Activated T-cell treated with anti-CD3 and anti-CD28 coated beads, Interleukin-2, amount 50 U/mL, for 24 hours (primary cell): ENCODE results near the gene SNORC.
"Not testable (repeated sequence)": the region's sequence is repeated elsewhere in the genome, so short reads cannot be mapped to it uniquely, and the experiment has no call there.

Experiments
- DNase-seq: peaks from one replicate; pipeline ENCODE4 v3.0.0-alpha.2; 2020
- H3K27ac Mint-ChIP-seq: 2 replicates; pipeline ENCODE4 v1.8.0; 2020; ENCODE audit warnings: mild to moderate bottlenecking, mixed read lengths
- H3K27me3 Mint-ChIP-seq: 2 replicates; pipeline ENCODE4 v1.8.0; 2020; ENCODE audit warnings: mixed read lengths
- H3K36me3 Mint-ChIP-seq: 2 replicates; pipeline ENCODE4 v1.8.0; 2020; ENCODE audit warnings: low read depth, mixed read lengths
- H3K4me1 Mint-ChIP-seq: 2 replicates; pipeline ENCODE4 v1.8.0; 2020; ENCODE audit warnings: low read depth, mixed read lengths
- H3K4me3 Mint-ChIP-seq: 2 replicates; pipeline ENCODE4 v1.8.0; 2020; ENCODE audit warnings: mild to moderate bottlenecking, moderate library complexity, mixed read lengths
- H3K9me3 Mint-ChIP-seq: 2 replicates; pipeline ENCODE4 v1.8.0; 2020; ENCODE audit warnings: mixed read lengths

Gene SNORC

GRCh38 chr2:232907718-232908085 lies 37.6 kb downstream of the SNORC start:
- Mint-ChIP-seq H3K9me3 (peaks cover 13% of the 10 kb centered on the region), H3K27me3 (peaks cover 20% of the 10 kb centered on the region)
- not testable (repeated sequence) for H3K4me1 Mint-ChIP-seq, DNase-seq, H3K27ac Mint-ChIP-seq, H3K36me3 Mint-ChIP-seq, H3K4me3 Mint-ChIP-seq

- H3K36me3 Mint-ChIP-seq = no peaks in the 10 kb centered on the region
- H3K27ac Mint-ChIP-seq = no peak overlapping the region
- peaks cover 13% of the 10 kb centered on the region for H3K9me3 Mint-ChIP-seq
- H3K4me1 Mint-ChIP-seq = no peaks in the 10 kb centered on the region
- DNase-seq = no peak
- peaks cover 25% of the 10 kb centered on the region for H3K27me3 Mint-ChIP-seq
- H3K4me3 Mint-ChIP-seq = no peak overlapping the region
Observed at GRCh38 chr2:232908695-232909094, 38.6 kb downstream of the SNORC start.

- Mint-ChIP-seq H3K4me1 (no peaks in the 10 kb centered on the region), H3K27ac (no peak overlapping the region), H3K27me3 (peaks cover 33% of the 10 kb centered on the region), H3K4me3 (no peak overlapping the region), H3K36me3 (no peaks in the 10 kb centered on the region), H3K9me3 (peaks cover 13% of the 10 kb centered on the region)
- no peak for DNase-seq
Observed at GRCh38 chr2:232910376-232910775, 40.3 kb downstream of the SNORC start.

GRCh38 chr2:232911712-232912277 lies 41.7 kb downstream of the SNORC start:
- H3K4me3 Mint-ChIP-seq = no peak overlapping the region
- no peaks in the 10 kb centered on the region for H3K36me3 Mint-ChIP-seq
- DNase-seq = no peak
- H3K27ac Mint-ChIP-seq = no peak overlapping the region
- H3K27me3 Mint-ChIP-seq = peaks cover 45% of the 10 kb centered on the region
- no peaks in the 10 kb centered on the region for H3K4me1 Mint-ChIP-seq
- peaks cover 13% of the 10 kb centered on the region for H3K9me3 Mint-ChIP-seq

- H3K4me3 Mint-ChIP-seq = no peak overlapping the region
- peaks cover 54% of the 10 kb centered on the region for H3K27me3 Mint-ChIP-seq
- no peak overlapping the region for H3K27ac Mint-ChIP-seq
Observed at GRCh38 chr2:232913903-232914302, 43.8 kb downstream of the SNORC start.

GRCh38 chr2:232919141-232919540 lies 49.1 kb downstream of the SNORC start:
- Mint-ChIP-seq H3K4me1 (no peaks in the 10 kb centered on the region), H3K27me3 (peaks cover 65% of the 10 kb centered on the region), H3K27ac (no peak overlapping the region), H3K4me3 (no peak overlapping the region), H3K9me3 (no peaks in the 10 kb centered on the region), H3K36me3 (no peaks in the 10 kb centered on the region)
- no peak for DNase-seq

More at GRCh38 chr2:232913903-232914302, 43.8 kb downstream of the SNORC start:
- Mint-ChIP-seq H3K9me3 (peaks cover 13% of the 10 kb centered on the region), H3K36me3 (no peaks in the 10 kb centered on the region), H3K4me1 (no peaks in the 10 kb centered on the region)
- no peak for DNase-seq

- Mint-ChIP-seq H3K4me3 (no peak overlapping the region), H3K36me3 (no peaks in the 10 kb centered on the region), H3K9me3 (peaks cover 4% of the 10 kb centered on the region), H3K27me3 (peaks cover 71% of the 10 kb centered on the region), H3K4me1 (no peaks in the 10 kb centered on the region), H3K27ac (no peak overlapping the region)
- DNase-seq = no peak
Observed at GRCh38 chr2:232920055-232920454, 50.0 kb downstream of the SNORC start.

- Mint-ChIP-seq H3K4me1 (no peaks in the 10 kb centered on the region), H3K27me3 (peaks cover 73% of the 10 kb centered on the region), H3K4me3 (no peak overlapping the region), H3K36me3 (no peaks in the 10 kb centered on the region), H3K9me3 (peaks cover 4% of the 10 kb centered on the region), H3K27ac (no peak overlapping the region)
- DNase-seq = no peak
Observed at GRCh38 chr2:232920760-232921159, 50.7 kb downstream of the SNORC start.

GRCh38 chr2:232924433-232924832 lies 54.4 kb downstream of the SNORC start:
- peaks cover 13% of the 10 kb centered on the region for H3K4me1 Mint-ChIP-seq
- H3K27ac Mint-ChIP-seq = no peak overlapping the region
- no peak for DNase-seq
- H3K36me3 Mint-ChIP-seq = no peaks in the 10 kb centered on the region
- H3K27me3 Mint-ChIP-seq = peaks cover 68% of the 10 kb centered on the region
- peaks cover 4% of the 10 kb centered on the region for H3K9me3 Mint-ChIP-seq
- H3K4me3 Mint-ChIP-seq = no peak overlapping the region

- H3K4me1 Mint-ChIP-seq = peaks cover 20% of the 10 kb centered on the region
- H3K36me3 Mint-ChIP-seq = no peaks in the 10 kb centered on the region
- H3K4me3 Mint-ChIP-seq = no peak overlapping the region
- no peak overlapping the region for H3K27ac Mint-ChIP-seq
- H3K9me3 Mint-ChIP-seq = peaks cover 7% of the 10 kb centered on the region
- no peak for DNase-seq
- peaks cover 68% of the 10 kb centered on the region for H3K27me3 Mint-ChIP-seq
Observed at GRCh38 chr2:232925153-232925820, 55.2 kb downstream of the SNORC start.

GRCh38 chr2:232925821-232926156 lies 55.7 kb downstream of the SNORC start:
- H3K9me3 Mint-ChIP-seq = peaks cover 7% of the 10 kb centered on the region
- peaks cover 20% of the 10 kb centered on the region for H3K4me1 Mint-ChIP-seq
- H3K36me3 Mint-ChIP-seq = no peaks in the 10 kb centered on the region
- peaks cover 67% of the 10 kb centered on the region for H3K27me3 Mint-ChIP-seq
- no peak overlapping the region for H3K4me3 Mint-ChIP-seq
- DNase-seq = no peak
- H3K27ac Mint-ChIP-seq = no peak overlapping the region

- Mint-ChIP-seq H3K36me3 (no peaks in the 10 kb centered on the region), H3K27ac (no peak overlapping the region), H3K27me3 (peaks cover 69% of the 10 kb centered on the region), H3K4me1 (peaks cover 20% of the 10 kb centered on the region), H3K4me3 (peak overlapping the region; percentile 62), H3K9me3 (peaks cover 7% of the 10 kb centered on the region)
- DNase-seq = no peak
Observed at GRCh38 chr2:232926431-232926939, 56.4 kb downstream of the SNORC start.

- Mint-ChIP-seq H3K4me3 (peak overlapping the region; percentile 62), H3K36me3 (no peaks in the 10 kb centered on the region), H3K27ac (no peak overlapping the region), H3K4me1 (peaks cover 20% of the 10 kb centered on the region), H3K9me3 (peaks cover 7% of the 10 kb centered on the region), H3K27me3 (peaks cover 74% of the 10 kb centered on the region)
- peak; percentile 36 for DNase-seq
Observed at GRCh38 chr2:232927032-232927792, 57.1 kb downstream of the SNORC start.

- H3K4me1 Mint-ChIP-seq = peaks cover 20% of the 10 kb centered on the region
- peak; percentile 34 for DNase-seq
- H3K36me3 Mint-ChIP-seq = no peaks in the 10 kb centered on the region
- H3K4me3 Mint-ChIP-seq = no peak overlapping the region
- H3K27ac Mint-ChIP-seq = no peak overlapping the region
- H3K27me3 Mint-ChIP-seq = peaks cover 74% of the 10 kb centered on the region
- H3K9me3 Mint-ChIP-seq = peaks cover 7% of the 10 kb centered on the region
Observed at GRCh38 chr2:232927793-232928550, 57.9 kb downstream of the SNORC start.
